ENCODE results near the gene RPEL1. TPM values are rescaled to one million over a fixed set of nuclear protein-coding genes. Genes with fewer than 3 reads are reported as not detected.

The RPEL1 gene
- total RNA-seq, 1 experiment from 2014 or later = 0.57 TPM

- intact Hi-C loops (cut with micrococcal nuclease; ENCODE audit: unreplicated experiment) = no loop called here
- CTCF ChIA-PET = interaction anchor here (0.6 kb wide), 1 partner anchor 431 kb away, joined by 4 read pairs; no protein-coding TSS in a partner anchor
- no peak overlapping the region for H3K4me3 Mint-ChIP-seq (ENCODE audit: low read depth, unreplicated experiment)
- no peak for DNase-seq
- no peaks in the 10 kb centered on the region for H3K27me3 Mint-ChIP-seq (ENCODE audit: unreplicated experiment)
- no TSS peak for BruUV-seq (replicated peaks)
- TF ChIP-seq, protein P1, sequence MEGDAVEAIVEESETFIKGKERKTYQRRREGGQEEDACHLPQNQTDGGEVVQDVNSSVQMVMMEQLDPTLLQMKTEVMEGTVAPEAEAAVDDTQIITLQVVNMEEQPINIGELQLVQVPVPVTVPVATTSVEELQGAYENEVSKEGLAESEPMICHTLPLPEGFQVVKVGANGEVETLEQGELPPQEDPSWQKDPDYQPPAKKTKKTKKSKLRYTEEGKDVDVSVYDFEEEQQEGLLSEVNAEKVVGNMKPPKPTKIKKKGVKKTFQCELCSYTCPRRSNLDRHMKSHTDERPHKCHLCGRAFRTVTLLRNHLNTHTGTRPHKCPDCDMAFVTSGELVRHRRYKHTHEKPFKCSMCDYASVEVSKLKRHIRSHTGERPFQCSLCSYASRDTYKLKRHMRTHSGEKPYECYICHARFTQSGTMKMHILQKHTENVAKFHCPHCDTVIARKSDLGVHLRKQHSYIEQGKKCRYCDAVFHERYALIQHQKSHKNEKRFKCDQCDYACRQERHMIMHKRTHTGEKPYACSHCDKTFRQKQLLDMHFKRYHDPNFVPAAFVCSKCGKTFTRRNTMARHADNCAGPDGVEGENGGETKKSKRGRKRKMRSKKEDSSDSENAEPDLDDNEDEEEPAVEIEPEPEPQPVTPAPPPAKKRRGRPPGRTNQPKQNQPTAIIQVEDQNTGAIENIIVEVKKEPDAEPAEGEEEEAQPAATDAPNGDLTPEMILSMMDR (IDR thresholded peaks at IDR 0.05; ENCODE audit: unreplicated experiment) = no peak
- no peak overlapping the region for H3K27ac Mint-ChIP-seq (ENCODE audit: unreplicated experiment)
- no peaks in the 10 kb centered on the region for H3K4me1 Mint-ChIP-seq (ENCODE audit: low read depth, unreplicated experiment)
- no peaks in the 10 kb centered on the region for H3K9me3 Mint-ChIP-seq (ENCODE audit: low read depth, unreplicated experiment)
- H3K36me3 Mint-ChIP-seq (ENCODE audit: insufficient read depth, unreplicated experiment) = no peaks in the 10 kb centered on the region
Observed at GRCh38 chr10:103287992-103288391, 42.3 kb downstream of the RPEL1 start.

DNA sequence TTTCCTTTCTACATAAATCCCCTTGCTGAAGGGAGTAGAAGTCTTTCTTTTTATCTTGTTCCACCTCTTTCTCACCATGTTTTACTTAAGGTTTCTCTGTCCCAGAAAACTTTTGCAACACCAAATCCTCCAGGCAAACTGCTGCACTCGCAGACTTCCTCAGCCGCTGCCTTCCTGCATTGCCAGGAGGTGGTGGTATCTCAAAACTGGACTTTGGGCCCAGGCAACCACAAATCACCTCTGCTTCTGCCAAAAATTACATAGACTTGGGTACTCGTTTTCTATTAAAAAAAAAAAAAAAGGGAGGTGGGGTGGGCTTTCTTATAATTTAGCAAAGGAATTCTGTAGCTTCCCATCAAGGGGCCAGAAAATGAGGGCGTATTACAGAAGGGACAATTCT, 45.9 kb downstream of the RPEL1 start:
- Mint-ChIP-seq H3K27me3 (ENCODE audit: unreplicated experiment) (no peaks in the 10 kb centered on the region), H3K36me3 (ENCODE audit: insufficient read depth, unreplicated experiment) (no peaks in the 10 kb centered on the region), H3K9me3 (ENCODE audit: low read depth, unreplicated experiment) (no peaks in the 10 kb centered on the region), H3K4me1 (ENCODE audit: low read depth, unreplicated experiment) (no peaks in the 10 kb centered on the region), H3K27ac (ENCODE audit: unreplicated experiment) (no peak overlapping the region), H3K4me3 (ENCODE audit: low read depth, unreplicated experiment) (no peak overlapping the region)
- no TSS peak for BruUV-seq (replicated peaks)
- CTCF ChIA-PET = no interaction called here
- intact Hi-C loops (cut with micrococcal nuclease; ENCODE audit: unreplicated experiment) = no loop called here
- TF ChIP-seq, protein P1 (IDR thresholded peaks at IDR 0.05; ENCODE audit: unreplicated experiment) = no peak
- no peak for DNase-seq

GRCh38 chr10:103295374-103296015, 49.8 kb downstream of the RPEL1 start:
- no peaks in the 10 kb centered on the region for H3K36me3 Mint-ChIP-seq (ENCODE audit: insufficient read depth, unreplicated experiment)
- H3K27me3 Mint-ChIP-seq (ENCODE audit: unreplicated experiment) = no peaks in the 10 kb centered on the region
- intact Hi-C loops (cut with micrococcal nuclease; ENCODE audit: unreplicated experiment) = no loop called here
- no peaks in the 10 kb centered on the region for H3K4me1 Mint-ChIP-seq (ENCODE audit: low read depth, unreplicated experiment)
- CTCF ChIA-PET = no interaction called here
- DNase-seq = no peak
- no peak overlapping the region for H3K4me3 Mint-ChIP-seq (ENCODE audit: low read depth, unreplicated experiment)
- H3K27ac Mint-ChIP-seq (ENCODE audit: unreplicated experiment) = no peak overlapping the region
- TF ChIP-seq, protein P1 (IDR thresholded peaks at IDR 0.05; ENCODE audit: unreplicated experiment) = no peak
- no peaks in the 10 kb centered on the region for H3K9me3 Mint-ChIP-seq (ENCODE audit: low read depth, unreplicated experiment)
- no TSS peak for BruUV-seq (replicated peaks)

Other genes with a start within 250 kb of the RPEL1 start
- gene NT5C2, start 52.6 kb upstream of the RPEL1 start, total RNA-seq (2022) = 70.0 and 75.8 TPM in 2 replicates
- 1.3 and 1.9 TPM in 2 replicates for gene INA, start 31.3 kb downstream of the RPEL1 start, total RNA-seq (2022)
- 4.5 and 4.8 TPM in 2 replicates for gene PCGF6, start 105.3 kb downstream of the RPEL1 start, total RNA-seq (2022)
- 2.5 and 2.9 TPM in 2 replicates for gene TAF5, start 122.1 kb downstream of the RPEL1 start, total RNA-seq (2022)
- gene ATP5MK, start 150.6 kb downstream of the RPEL1 start, total RNA-seq (2022) = 199 and 203 TPM in 2 replicates
- 33.0 and 41.3 TPM in 2 replicates for gene PDCD11, start 150.7 kb downstream of the RPEL1 start, total RNA-seq (2022)
- gene CALHM2, start 206.5 kb downstream of the RPEL1 start, total RNA-seq (2022) = 0.45 and 0.81 TPM in 2 replicates
- not detected in 2 replicates for gene CALHM1, start 213.0 kb downstream of the RPEL1 start, total RNA-seq (2022)
- gene CALHM3, start 233.4 kb downstream of the RPEL1 start, total RNA-seq (2022) = not detected in 2 replicates
- gene NEURL1, start 247.8 kb downstream of the RPEL1 start, total RNA-seq (2022) = 0.22 TPM in 1 of 2 replicates, not detected in the other

Measured in Calu3 (cell line).